ENCODE results near the gene SLC9A9. TPM values are rescaled to one million over a fixed set of nuclear protein-coding genes. Genes with fewer than 3 reads are reported as not detected.

Gene SLC9A9
- total and polyA plus RNA-seq, 10 of the 15 experiments (the other 5 are each of a cell fraction or from before 2014, with no cell fraction given): 3.5 to 14.2 (median 9.3) TPM

DNA sequence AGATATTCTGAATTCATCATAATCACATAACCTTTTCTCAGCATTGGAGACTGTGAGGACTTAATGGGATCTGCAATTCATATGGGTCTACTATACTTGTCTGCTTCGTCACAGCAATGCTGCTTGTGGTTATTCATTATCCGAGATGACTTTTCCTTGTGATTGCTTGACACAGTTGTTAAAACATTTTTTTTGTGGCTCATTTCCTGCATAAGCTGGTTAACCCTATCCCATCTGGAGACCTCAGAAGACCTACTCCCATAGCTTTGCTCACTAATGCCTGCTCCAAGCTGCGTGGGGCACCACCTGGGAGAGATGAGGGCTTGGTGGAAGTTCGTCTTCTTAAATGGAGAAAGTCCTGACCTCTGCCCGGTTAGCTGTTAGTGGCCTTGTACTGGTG is 367.9 kb downstream of the SLC9A9 start (continued):
- TF ChIP-seq SP1 (IDR thresholded peaks at IDR 0.05; ENCODE audit: low read depth, low read length) (no peak), POLR2A (IDR thresholded peaks at IDR 0.05; ENCODE audit: low read depth, low read length) (no peak), EED (IDR thresholded peaks at IDR 0.05; ENCODE audit: low read depth) (no peak)

DNA sequence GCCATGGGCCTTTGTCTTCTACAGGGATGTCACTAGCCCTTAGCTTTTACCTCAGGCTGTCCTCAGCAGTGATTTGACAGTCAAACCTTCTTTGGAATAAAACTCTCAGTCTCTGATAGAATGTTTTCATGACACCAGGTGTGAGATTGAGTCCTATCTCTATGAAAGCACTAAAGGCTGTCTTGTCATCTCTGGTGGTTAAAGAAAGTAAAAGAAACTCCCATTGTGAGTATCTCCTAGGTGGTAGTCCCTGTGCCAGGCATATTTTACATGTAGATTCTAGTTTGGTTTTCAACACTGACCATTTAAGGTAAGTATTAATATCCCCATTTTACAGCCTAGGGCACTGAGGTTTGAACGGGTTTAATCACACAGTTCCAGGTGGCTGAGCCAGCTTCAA is 368.5 kb downstream of the SLC9A9 start:
- POLR2A ChIA-PET: no interaction called here

More for the DNA sequence above, 368.5 kb downstream of the SLC9A9 start:
- no peak for FAIRE-seq
- Histone ChIP-seq H3K9me3 (replicated peaks; ENCODE audit: control insufficient read depth, insufficient read depth, low read length) (no peaks in the 10 kb centered on the region; the same call in 2 of the 3 replicates), H3K4me3 (no peak overlapping the region), H3K4me2 (ENCODE audit: control insufficient read depth, insufficient read depth) (no peak overlapping the region), H3K27ac (ENCODE audit: control insufficient read depth, insufficient read depth) (no peak overlapping the region), H3K36me3 (ENCODE audit: control insufficient read depth in 2 of 2, insufficient read depth in 2 of 2, low read length in 1 of 2) (no peaks in the 10 kb centered on the region), H3K9ac (ENCODE audit: control insufficient read depth, insufficient read depth, low read length) (no peak overlapping the region), H3K27me3 (replicated peaks in 1 of 2; ENCODE audit: control insufficient read depth in 2 of 2, insufficient read depth in 2 of 2, low read length in 1 of 2) (no peaks in the 10 kb centered on the region), H3K4me1 (ENCODE audit: control insufficient read depth, insufficient read depth, low read length) (peaks cover 4% of the 10 kb centered on the region; the same call in 1 of the 2 replicates), H4K20me1 (ENCODE audit: control insufficient read depth, insufficient read depth) (no peaks in the 10 kb centered on the region), H2AFZ (ENCODE audit: control insufficient read depth, low read depth, low read length) (no peak overlapping the region), H3K79me2 (ENCODE audit: control insufficient read depth, insufficient read depth, low read length) (no peaks in the 10 kb centered on the region)
- CTCF ChIA-PET: no interaction called here
- no TSS peak for BruUV-seq (replicated peaks)
- ATAC-seq: no peak
- DNase-seq (ENCODE audit: low read depth, low spot score): no peak
- RAD21 ChIA-PET (ENCODE audit: unreplicated experiment): no interaction called here
- in situ Hi-C loops (cut with MboI) (no loop called here), intact Hi-C loops (cut with micrococcal nuclease; ENCODE audit: unreplicated experiment) (no loop called here)
- 4% methylated on average over 1 of the region's 1 CpG for WGBS (ENCODE audit: insufficient coverage, insufficient replicate concordance, low lambda C conversion rate, missing lambda C conversion rate)
- TF ChIP-seq ZNF24 (IDR thresholded peaks at IDR 0.05) (no peak), YY1 (IDR thresholded peaks at IDR 0.05; ENCODE audit: low read depth, low read length) (no peak), GABPA (IDR thresholded peaks at IDR 0.05; ENCODE audit: low read depth) (no peak), RUNX3 (IDR thresholded peaks at IDR 0.05; ENCODE audit: low read length) (no peak), SUZ12 (IDR thresholded peaks at IDR 0.05; ENCODE audit: unreplicated experiment) (no peak), KAT2A (conservative IDR thresholded peaks at IDR 0.05; ENCODE audit: control insufficient read depth, low read depth, low read length) (no peak), SPI1 (IDR thresholded peaks at IDR 0.05; ENCODE audit: borderline replicate concordance, insufficient read depth, low read depth, low read length) (no peak), TCF12 (IDR thresholded peaks at IDR 0.05; ENCODE audit: low read depth, low read length) (no peak), IKZF1 (conservative IDR thresholded peaks at IDR 0.05) (no peak), ZBED1 (IDR thresholded peaks at IDR 0.05; ENCODE audit: borderline replicate concordance) (no peak), ZNF274 (IDR thresholded peaks at IDR 0.05; ENCODE audit: insufficient read depth, insufficient read length) (no peak), POLR2AphosphoS5 (IDR thresholded peaks at IDR 0.05; ENCODE audit: low read length) (no peak)
- TF ChIP-seq, protein P1, sequence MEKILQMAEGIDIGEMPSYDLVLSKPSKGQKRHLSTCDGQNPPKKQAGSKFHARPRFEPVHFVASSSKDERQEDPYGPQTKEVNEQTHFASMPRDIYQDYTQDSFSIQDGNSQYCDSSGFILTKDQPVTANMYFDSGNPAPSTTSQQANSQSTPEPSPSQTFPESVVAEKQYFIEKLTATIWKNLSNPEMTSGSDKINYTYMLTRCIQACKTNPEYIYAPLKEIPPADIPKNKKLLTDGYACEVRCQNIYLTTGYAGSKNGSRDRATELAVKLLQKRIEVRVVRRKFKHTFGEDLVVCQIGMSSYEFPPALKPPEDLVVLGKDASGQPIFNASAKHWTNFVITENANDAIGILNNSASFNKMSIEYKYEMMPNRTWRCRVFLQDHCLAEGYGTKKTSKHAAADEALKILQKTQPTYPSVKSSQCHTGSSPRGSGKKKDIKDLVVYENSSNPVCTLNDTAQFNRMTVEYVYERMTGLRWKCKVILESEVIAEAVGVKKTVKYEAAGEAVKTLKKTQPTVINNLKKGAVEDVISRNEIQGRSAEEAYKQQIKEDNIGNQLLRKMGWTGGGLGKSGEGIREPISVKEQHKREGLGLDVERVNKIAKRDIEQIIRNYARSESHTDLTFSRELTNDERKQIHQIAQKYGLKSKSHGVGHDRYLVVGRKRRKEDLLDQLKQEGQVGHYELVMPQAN (conservative IDR thresholded peaks at IDR 0.05): no peak
- SMC1A ChIA-PET (ENCODE audit: uncharacterized antibody, unreplicated experiment): no interaction called here
